Measurements from ENCODE around the gene FBXW5. TPM values are rescaled to one million over a fixed set of nuclear protein-coding genes. Genes with fewer than 3 reads are reported as not detected.

Gene FBXW5
- total RNA-seq, 1 experiment from 2014 or later, result 88.0 TPM

- Histone ChIP-seq H4K20me1 (ENCODE audit: insufficient read depth) (no peaks in the 10 kb centered on the region), H3K27me3 (ENCODE audit: insufficient read depth, low read length) (no peaks in the 10 kb centered on the region), H3K4me1 (ENCODE audit: control insufficient read depth in 1 of 2, insufficient read depth in 2 of 2, low read length in 2 of 2) (no peaks in the 10 kb centered on the region), H3K4me2 (ENCODE audit: low read length) (no peak overlapping the region), H3K9me3 (ENCODE audit: control insufficient read depth in 1 of 2, insufficient read depth in 1 of 2, low read depth in 1 of 2, low read length in 2 of 2) (no peaks in the 10 kb centered on the region), H3K9me2 (ENCODE audit: insufficient read depth) (no peaks in the 10 kb centered on the region), H3K27ac (ENCODE audit: low read depth, low read length) (no peak overlapping the region), H3K36me3 (ENCODE audit: control insufficient read depth in 1 of 2, insufficient read depth in 2 of 2, low read length in 2 of 2) (peaks cover 17 to 44% of the 10 kb centered on the region in 2 experiments; a peak in 3 of 4 replicates), H3K4me3 (replicated peaks in 1 of 2; ENCODE audit: low read depth in 1 of 2, low read length in 2 of 2) (no peak overlapping the region), H3K79me2 (ENCODE audit: insufficient read depth, low read length) (peaks cover 2% of the 10 kb centered on the region; the same call in 1 of the 2 replicates), H2AFZ (ENCODE audit: low read depth, low read length, poor library complexity, severe bottlenecking) (no peak overlapping the region), H3K9ac (ENCODE audit: low read length) (no peak overlapping the region)
- CTCF ChIA-PET, result no interaction called here
- TSS peak; percentile 33 for BruUV-seq (replicated peaks)
- intact Hi-C loops (cut with micrococcal nuclease), result no loop called here
- POLR2A ChIA-PET, result no interaction called here
- ATAC-seq, result no peak
- TF ChIP-seq CEBPB (IDR thresholded peaks at IDR 0.05; ENCODE audit: low read depth), result no peak
- no peak for TF ChIP-seq ATF3 (IDR thresholded peaks at IDR 0.05)
- TF ChIP-seq EGR1 (IDR thresholded peaks at IDR 0.05; ENCODE audit: low read depth), result no peak
- TF ChIP-seq SRF (IDR thresholded peaks at IDR 0.05; ENCODE audit: low read depth), result no peak
- TF ChIP-seq RAD21 (IDR thresholded peaks at IDR 0.05; ENCODE audit: low read depth), result no peak
- TF ChIP-seq ZNF274 (IDR thresholded peaks at IDR 0.05; ENCODE audit: low read depth, low read length), result no peak
- no peak for TF ChIP-seq ZBTB33 (IDR thresholded peaks at IDR 0.05; ENCODE audit: extremely low read depth, insufficient replicate concordance, low read length)
- TF ChIP-seq EZH2 (IDR thresholded peaks at IDR 0.05), result no peak
- no peak for TF ChIP-seq ZFX (IDR thresholded peaks at IDR 0.05)
- TF ChIP-seq REST (IDR thresholded peaks at IDR 0.05; ENCODE audit: low read depth), result no peak
- no peak for DNase-seq (ENCODE audit: low read depth, low spot score)
- RAD21 ChIA-PET (ENCODE audit: low non-redundant PET in 1 of 2, low total read pairs in 2 of 2, uncharacterized antibody in 2 of 2, unreplicated experiment in 2 of 2), result no interaction called here
Measured at GRCh38 chr9:136920734-136921231, 23.8 kb downstream of the FBXW5 start.

All from HCT116 (cell line).